Stomach smooth muscle (tissue), 2 donors: ENCODE measurements around the gene PEAR1.

Experiments
- H3K27ac ChIP-seq: one replicate; pipeline ENCODE4 v1.7.0; 2013; ENCODE audit warnings: mild to moderate bottlenecking, low read length, inconsistent platforms
- H3K27me3 ChIP-seq, 2 donors: one replicate each; pipeline ENCODE4 v1.7.0; 2013; ENCODE audit warnings: low read length in 2 of 2; ENCODE audit not compliant: insufficient read depth in 2 of 2, control insufficient read depth in 1 of 2
- H3K36me3 ChIP-seq, 2 donors: one replicate each; pipeline ENCODE4 v1.7.0; 2013; ENCODE audit warnings: low read length in 2 of 2; ENCODE audit not compliant: control insufficient read depth in 2 of 2, insufficient read depth in 2 of 2
- H3K4me1 ChIP-seq: one replicate; pipeline ENCODE4 v1.7.0; 2013; ENCODE audit warnings: low read length; ENCODE audit not compliant: control insufficient read depth, insufficient read depth
- H3K4me3 ChIP-seq, 2 donors: one replicate each; pipeline ENCODE4 v1.7.0; 2013; ENCODE audit warnings: low read length in 2 of 2
- H3K9ac ChIP-seq, 2 donors: one replicate each; pipeline ENCODE4 v1.7.0; 2013; ENCODE audit warnings: low read length in 2 of 2, mild to moderate bottlenecking in 1 of 2
- H3K9me3 ChIP-seq, 2 donors: one replicate each; pipeline ENCODE4 v1.7.0; 2013; ENCODE audit warnings: low read length in 2 of 2; ENCODE audit not compliant: control insufficient read depth in 2 of 2
- donor health status: healthy.
- donor health status: Pancreatic carcinoma.

The PEAR1 gene

DNA sequence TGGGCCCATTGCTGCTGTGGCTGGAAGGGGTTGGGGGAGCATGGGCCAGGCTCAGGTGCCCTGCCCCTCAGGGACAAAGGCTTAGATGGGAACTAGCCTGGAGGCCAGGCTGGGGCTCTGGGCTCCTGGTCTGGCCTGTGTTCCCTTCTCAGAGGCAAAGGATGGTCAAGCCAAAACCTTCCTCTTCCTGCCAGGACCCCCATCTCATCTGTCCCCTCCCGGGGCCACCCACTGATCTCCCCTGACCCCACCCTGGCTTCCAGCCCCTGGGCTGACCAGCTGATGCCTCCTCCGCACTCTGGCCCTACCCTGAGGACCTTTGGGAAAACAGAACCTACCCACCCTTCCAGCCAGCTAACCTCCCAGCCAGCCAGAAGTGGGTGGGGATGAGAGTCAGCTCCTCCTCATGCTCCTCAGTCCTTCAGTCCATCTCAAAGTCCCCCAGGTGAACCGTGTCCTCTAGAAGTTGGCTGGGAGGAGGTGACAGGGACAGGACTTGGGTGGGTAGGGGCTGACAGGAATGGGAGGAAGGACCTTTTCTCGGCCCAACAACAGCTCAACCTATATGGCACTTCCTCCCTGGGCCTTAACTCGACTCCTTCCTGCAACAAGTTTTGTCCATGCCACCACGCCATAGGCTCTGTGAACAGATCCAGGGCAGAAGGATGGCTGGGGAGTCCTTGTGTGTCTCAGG, 7.5 kb downstream of the PEAR1 start:
- H3K27ac ChIP-seq = no peak overlapping the region
- no peaks in the 10 kb centered on the region for H3K9me3 ChIP-seq
- H3K27me3 ChIP-seq = peaks cover 5 to 6% of the 10 kb centered on the region in 2 donors
- H3K9ac ChIP-seq = no peak overlapping the region
- H3K4me3 ChIP-seq = no peak overlapping the region
- peaks cover 19% of the 10 kb centered on the region for H3K4me1 ChIP-seq
- no peaks in the 10 kb centered on the region for H3K36me3 ChIP-seq

DNA sequence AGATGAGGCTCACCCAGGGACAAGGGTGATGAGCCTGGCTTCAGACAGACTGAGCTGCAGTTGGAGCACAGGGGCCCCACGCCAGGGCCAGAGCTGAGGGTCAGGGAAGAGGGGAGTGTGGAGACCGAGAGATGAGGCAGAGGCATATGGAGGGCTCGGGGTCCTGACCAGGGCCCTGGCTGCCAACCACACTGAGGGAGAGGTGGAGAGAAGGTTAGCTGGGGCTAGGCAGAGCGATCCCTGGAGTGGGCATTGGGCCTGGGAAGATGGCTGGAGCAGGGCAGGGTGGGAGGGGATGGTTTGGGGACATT, 8.0 kb downstream of the PEAR1 start:
- Histone ChIP-seq H3K27me3 (peaks cover 6 to 9% of the 10 kb centered on the region in 2 donors), H3K36me3 (no peaks in the 10 kb centered on the region), H3K9me3 (no peaks in the 10 kb centered on the region), H3K4me1 (peaks cover 16% of the 10 kb centered on the region), H3K9ac (no peak overlapping the region), H3K27ac (no peak overlapping the region), H3K4me3 (no peak overlapping the region)

DNA sequence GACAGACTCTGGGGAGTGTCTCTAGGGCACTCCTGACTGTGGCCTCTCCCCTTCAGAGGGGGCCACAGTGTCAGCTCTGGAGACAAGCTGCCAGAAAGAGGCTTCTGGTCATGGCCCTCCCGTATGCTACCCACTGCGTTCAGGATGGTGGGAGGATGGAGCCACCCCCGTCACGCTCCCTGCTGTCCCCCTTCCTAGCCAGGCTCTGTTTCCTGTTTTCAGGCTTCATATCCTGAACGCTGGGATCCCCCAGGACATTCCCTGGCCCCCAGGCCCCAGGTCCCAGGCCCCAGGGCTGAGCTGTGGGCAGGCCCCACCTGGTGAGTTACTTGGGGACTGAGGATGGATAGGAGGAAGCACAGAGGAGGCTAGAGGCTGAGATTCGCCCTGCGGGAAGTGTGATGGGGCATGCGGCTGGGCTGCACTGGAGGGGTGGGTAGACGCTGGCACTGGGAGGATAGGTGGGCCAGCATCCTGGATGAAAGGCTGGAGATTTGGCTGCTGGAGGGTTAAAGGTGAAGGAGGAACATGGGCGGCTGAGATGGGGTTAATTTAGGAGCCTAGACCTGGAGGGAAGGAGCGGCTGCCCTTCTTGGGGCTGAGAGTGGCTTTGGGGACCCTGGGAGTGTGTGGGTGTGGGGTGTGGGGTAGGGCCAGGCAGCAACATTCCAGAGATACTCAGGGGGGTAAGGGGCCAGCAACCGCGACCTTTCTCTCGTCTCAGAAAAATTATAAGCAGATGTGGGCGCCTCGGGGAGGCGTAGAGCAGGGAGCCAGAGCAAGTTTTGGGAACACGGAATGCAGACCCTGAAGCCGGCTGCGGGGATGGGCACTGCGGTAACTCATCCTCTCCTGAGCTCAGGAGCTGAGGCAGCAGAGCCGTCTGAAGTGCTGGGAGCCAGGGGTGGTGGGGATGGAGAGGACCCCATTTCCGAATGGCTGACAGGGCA, 8.7 kb downstream of the PEAR1 start:
- Histone ChIP-seq H3K9ac (no peak overlapping the region), H3K4me1 (peaks cover 12% of the 10 kb centered on the region), H3K4me3 (no peak overlapping the region), H3K27ac (no peak overlapping the region), H3K9me3 (no peaks in the 10 kb centered on the region), H3K36me3 (no peaks in the 10 kb centered on the region), H3K27me3 (peaks cover under 1 to 9% of the 10 kb centered on the region in 2 donors)

DNA sequence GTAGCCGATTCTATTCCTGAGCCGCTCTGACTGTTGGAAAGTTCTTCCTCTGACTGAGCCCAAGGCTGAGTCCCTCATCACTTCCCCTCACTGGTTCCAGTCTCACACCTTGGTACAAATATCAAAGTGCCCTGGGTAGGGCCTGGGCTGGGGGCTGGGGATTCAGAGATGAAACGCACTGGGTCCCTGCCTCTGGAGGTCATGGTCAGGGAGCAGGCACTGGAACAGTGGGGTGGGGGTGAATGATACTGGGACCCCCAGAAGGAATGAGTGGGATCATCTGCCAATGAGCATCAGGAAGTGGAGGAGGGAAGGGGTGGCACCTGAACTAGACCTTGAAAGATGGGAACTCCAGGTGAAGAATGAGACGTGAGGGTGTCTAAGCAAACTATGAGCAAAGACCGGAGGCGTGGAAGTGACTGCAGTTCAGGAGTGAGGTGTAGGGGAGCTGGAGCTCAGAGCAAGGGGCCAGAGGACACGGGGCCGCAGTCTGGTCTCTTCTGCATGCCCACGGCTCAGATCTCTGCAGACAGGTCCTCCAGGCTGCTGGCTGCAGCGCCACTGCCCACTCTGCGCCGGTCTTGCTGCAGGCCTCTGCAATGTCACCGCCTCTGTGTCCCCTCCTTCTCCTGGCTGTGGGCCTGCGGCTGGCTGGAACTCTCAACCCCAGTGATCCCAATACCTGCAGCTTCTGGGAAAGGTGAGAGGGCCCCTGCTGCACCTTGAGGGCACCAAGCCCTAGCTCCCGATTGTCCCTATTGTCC, 10.0 kb downstream of the PEAR1 start:
- no peak overlapping the region for H3K27ac ChIP-seq
- no peak overlapping the region for H3K9ac ChIP-seq

DNA sequence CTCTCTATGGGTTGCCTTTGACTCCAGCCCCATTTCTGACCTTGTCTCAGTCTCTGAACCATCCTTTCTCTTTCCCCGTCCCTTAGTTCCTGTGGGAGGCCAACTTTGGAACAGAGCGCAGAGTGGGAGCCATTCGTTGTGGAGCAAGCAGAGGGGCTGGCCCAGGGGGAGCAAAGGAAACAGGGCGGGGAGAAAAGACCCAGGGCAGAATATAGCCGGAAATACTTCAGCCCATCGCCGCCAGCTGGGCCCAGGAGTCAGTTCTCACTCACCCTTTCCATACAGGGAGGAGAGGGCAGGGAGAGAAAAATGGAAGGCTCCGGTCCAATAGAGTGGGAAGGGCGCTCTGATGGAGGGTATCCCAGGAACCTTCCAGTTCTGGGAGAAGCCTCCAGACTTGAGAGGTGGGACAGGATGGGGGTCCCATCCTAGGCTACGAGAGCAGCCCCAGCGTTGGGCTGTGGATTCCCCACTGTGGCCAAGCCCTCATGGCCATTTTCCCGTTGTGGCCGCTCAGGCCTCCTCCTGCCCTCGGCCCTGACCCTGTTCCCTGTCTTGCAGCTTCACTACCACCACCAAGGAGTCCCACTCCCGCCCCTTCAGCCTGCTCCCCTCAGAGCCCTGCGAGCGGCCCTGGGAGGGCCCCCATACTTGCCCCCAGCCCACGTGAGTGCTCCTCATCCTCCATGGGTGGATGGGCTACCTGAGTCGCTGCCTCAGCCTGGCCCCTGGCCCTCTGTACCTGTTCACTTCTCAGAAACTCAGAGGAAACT, 10.9 kb downstream of the PEAR1 start:
- Histone ChIP-seq H3K9me3 (no peaks in the 10 kb centered on the region), H3K4me1 (peaks cover 20% of the 10 kb centered on the region), H3K27me3 (peaks cover 5 to 12% of the 10 kb centered on the region in 2 donors), H3K36me3 (no peaks in the 10 kb centered on the region), H3K4me3 (no peak overlapping the region), H3K9ac (no peak overlapping the region), H3K27ac (no peak overlapping the region)

More for the DNA sequence above, 10.0 kb downstream of the PEAR1 start:
- Histone ChIP-seq H3K4me3 (no peak overlapping the region), H3K4me1 (peaks cover 15% of the 10 kb centered on the region), H3K36me3 (no peaks in the 10 kb centered on the region), H3K9me3 (no peaks in the 10 kb centered on the region), H3K27me3 (peaks cover 5 to 10% of the 10 kb centered on the region in 2 donors)

DNA sequence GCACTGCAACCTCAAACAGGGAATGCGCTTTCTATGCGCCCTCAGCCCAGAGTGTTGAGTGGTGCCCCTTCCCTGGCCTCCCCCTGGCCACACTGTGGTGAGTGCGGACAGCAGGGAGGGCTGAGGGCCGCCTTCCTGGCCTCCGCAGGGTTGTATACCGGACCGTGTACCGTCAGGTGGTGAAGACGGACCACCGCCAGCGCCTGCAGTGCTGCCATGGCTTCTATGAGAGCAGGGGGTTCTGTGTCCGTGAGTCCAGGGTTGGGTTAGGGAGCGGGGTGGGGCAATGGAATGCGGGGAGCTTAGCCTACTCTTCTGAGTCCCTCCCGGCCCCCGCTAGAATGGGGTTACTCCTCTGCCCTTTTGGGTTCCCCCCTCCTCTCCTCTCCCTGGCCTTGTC, 11.7 kb downstream of the PEAR1 start:
- Histone ChIP-seq H3K4me3 (no peak overlapping the region), H3K9me3 (no peaks in the 10 kb centered on the region), H3K36me3 (no peaks in the 10 kb centered on the region), H3K27ac (no peak overlapping the region), H3K9ac (no peak overlapping the region), H3K4me1 (peaks cover 17% of the 10 kb centered on the region), H3K27me3 (peaks cover 5 to 16% of the 10 kb centered on the region in 2 donors)

DNA sequence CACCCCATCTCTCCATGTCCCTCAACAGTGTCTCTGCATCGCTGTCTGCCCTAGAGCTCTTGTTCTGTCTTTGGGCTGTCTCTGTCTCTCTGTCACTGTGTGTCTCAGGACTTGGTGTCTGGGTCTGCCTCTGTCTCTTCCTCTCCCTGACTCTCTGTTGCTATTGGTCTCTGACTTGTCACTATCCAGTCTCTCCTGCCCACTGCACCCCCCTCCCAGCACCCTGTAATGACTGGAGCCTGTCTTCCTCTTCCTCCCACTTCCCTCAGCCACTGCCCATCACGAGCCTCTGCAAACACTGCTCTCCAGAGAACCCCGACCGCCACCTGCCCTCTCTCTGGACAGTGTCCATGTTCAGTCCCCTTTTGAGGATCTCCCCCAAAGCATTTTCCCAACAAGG, 12.1 kb downstream of the PEAR1 start:
- Histone ChIP-seq H3K27ac (no peak overlapping the region), H3K9me3 (no peaks in the 10 kb centered on the region), H3K27me3 (peaks cover 9 to 18% of the 10 kb centered on the region in 2 donors), H3K9ac (no peak overlapping the region), H3K4me3 (no peak overlapping the region), H3K4me1 (peaks cover 17% of the 10 kb centered on the region), H3K36me3 (no peaks in the 10 kb centered on the region)

DNA sequence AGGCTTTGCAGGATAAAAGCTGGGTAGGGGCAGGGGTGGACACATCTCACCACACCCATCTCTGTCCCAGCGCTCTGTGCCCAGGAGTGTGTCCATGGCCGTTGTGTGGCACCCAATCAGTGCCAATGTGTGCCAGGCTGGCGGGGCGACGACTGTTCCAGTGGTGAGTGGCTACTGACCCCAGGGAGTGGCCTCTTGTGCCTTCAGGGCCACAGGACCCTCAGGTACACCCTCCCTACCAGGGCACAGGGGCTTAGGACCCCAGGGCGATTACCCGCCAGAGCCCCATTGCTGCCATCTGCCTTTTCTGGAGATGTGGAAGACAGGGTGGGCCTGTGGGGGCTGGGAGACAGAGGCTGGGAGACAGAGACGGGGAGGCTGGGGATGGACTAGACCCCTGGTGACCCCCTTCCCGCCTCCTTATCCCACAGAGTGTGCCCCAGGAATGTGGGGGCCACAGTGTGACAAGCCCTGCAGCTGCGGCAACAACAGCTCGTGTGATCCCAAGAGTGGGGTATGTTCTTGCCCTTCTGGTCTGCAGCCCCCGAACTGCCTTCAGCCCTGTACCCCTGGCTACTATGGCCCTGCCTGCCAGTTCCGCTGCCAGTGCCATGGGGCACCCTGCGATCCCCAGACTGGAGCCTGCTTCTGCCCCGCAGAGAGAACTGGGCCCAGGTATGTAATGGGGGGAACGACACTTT, 12.8 kb downstream of the PEAR1 start:
- H3K27ac ChIP-seq = no peak overlapping the region
- peaks cover 14% of the 10 kb centered on the region for H3K4me1 ChIP-seq

DNA sequence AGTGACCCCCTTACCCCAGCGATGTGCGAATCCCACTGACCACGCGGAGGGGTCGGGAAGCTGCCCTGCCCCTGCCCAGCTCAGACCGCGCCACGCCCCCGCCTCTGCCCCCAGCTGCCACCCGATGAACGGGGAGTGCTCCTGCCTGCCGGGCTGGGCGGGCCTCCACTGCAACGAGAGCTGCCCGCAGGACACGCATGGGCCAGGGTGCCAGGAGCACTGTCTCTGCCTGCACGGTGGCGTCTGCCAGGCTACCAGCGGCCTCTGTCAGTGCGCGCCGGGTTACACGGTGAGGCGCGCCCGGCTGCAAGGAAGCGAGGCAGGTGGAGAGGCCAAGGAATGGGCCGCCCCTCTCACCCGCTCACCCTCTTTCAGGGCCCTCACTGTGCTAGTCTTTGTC, 15.0 kb downstream of the PEAR1 start:
- Histone ChIP-seq H3K27ac (no peak overlapping the region), H3K9me3 (no peaks in the 10 kb centered on the region), H3K27me3 (peaks cover 13 to 18% of the 10 kb centered on the region in 2 donors), H3K4me1 (peaks cover 10% of the 10 kb centered on the region), H3K36me3 (no peaks in the 10 kb centered on the region), H3K9ac (no peak overlapping the region), H3K4me3 (no peak overlapping the region)

More for the DNA sequence above, 12.8 kb downstream of the PEAR1 start:
- Histone ChIP-seq H3K36me3 (no peaks in the 10 kb centered on the region), H3K4me3 (no peak overlapping the region), H3K27me3 (peaks cover 10 to 18% of the 10 kb centered on the region in 2 donors), H3K9me3 (no peaks in the 10 kb centered on the region), H3K9ac (no peak overlapping the region)
